Neuronal stem cell (in vitro differentiated cells): ENCODE results near the gene RHEB.

Experiments used
- DNase-seq: peaks from one replicate; pipeline ENCODE4 v3.0.0-alpha.2; 2013; ENCODE audit warnings: low spot score
- H2AFZ ChIP-seq: one replicate; pipeline ENCODE4 v1.6.1; 2013; ENCODE audit warnings: mild to moderate bottlenecking, low read length, inconsistent platforms
- H2AK5ac ChIP-seq: 2 replicates; pipeline ENCODE4 v1.6.1; 2013; ENCODE audit warnings: low read depth, mild to moderate bottlenecking, inconsistent platforms, low read length, moderate library complexity, mixed read lengths
- H2BK120ac ChIP-seq: 2 replicates; pipeline ENCODE4 v1.6.1; 2013; ENCODE audit warnings: low read depth, mild to moderate bottlenecking, inconsistent platforms, low read length, moderate library complexity, mixed read lengths
- H2BK12ac ChIP-seq: one replicate; pipeline ENCODE4 v1.6.1; 2013; ENCODE audit warnings: low read length, inconsistent platforms
- H2BK15ac ChIP-seq: 2 replicates; pipeline ENCODE4 v1.6.1; 2013; ENCODE audit warnings: mild to moderate bottlenecking, low read length, inconsistent platforms, mixed read lengths
- H2BK5ac ChIP-seq: one replicate; pipeline ENCODE4 v1.6.1; 2013; ENCODE audit warnings: inconsistent platforms, mild to moderate bottlenecking, low read length, moderate library complexity
- H3K14ac ChIP-seq: one replicate; pipeline ENCODE4 v1.6.1; 2013; ENCODE audit warnings: low read length, inconsistent platforms
- H3K18ac ChIP-seq: 2 replicates; pipeline ENCODE4 v1.6.1; 2013; ENCODE audit warnings: low read length, inconsistent platforms
- H3K23ac ChIP-seq: 2 replicates; pipeline ENCODE4 v1.6.1; 2013; ENCODE audit warnings: low read depth, mild to moderate bottlenecking, mixed read lengths, low read length, inconsistent platforms; ENCODE audit not compliant: poor library complexity
- H3K27ac ChIP-seq: replicated peaks from 3 replicates; pipeline ENCODE4 v1.5.1; 2013; ENCODE audit warnings: low read length, inconsistent platforms
- H3K27me3 ChIP-seq, 3 experiments: 2 replicates each; pipeline ENCODE4 v1.6.1; 2013; ENCODE audit warnings: low read length in 3 of 3, mild to moderate bottlenecking in 2 of 3, inconsistent platforms in 1 of 3, low read depth in 1 of 3, mixed read lengths in 1 of 3, moderate library complexity in 1 of 3; ENCODE audit not compliant: control insufficient read depth in 3 of 3, insufficient read depth in 3 of 3
- H3K36me3 ChIP-seq, 2 donors: replicated peaks in 1 of 2; 2 replicates each; pipeline ENCODE4 v1.6.1; 2013; ENCODE audit warnings: low read length in 2 of 2; ENCODE audit not compliant: control insufficient read depth in 2 of 2, insufficient read depth in 2 of 2
- H3K4ac ChIP-seq: 2 replicates; pipeline ENCODE4 v1.6.1; 2013; ENCODE audit warnings: inconsistent platforms, mild to moderate bottlenecking, low read length, moderate library complexity
- H3K4me1 ChIP-seq, 2 donors: 1 replicate in 1 of 2; 2 replicates in 1 of 2; pipeline ENCODE4 v1.6.1; 2013; ENCODE audit warnings: low read length in 2 of 2, low read depth in 1 of 2; ENCODE audit not compliant: control insufficient read depth in 2 of 2, insufficient read depth in 1 of 2
- H3K4me2 ChIP-seq: one replicate; pipeline ENCODE4 v1.6.1; 2013; ENCODE audit warnings: mild to moderate bottlenecking, low read length, inconsistent platforms; ENCODE audit not compliant: insufficient read depth, poor library complexity, severe bottlenecking
- H3K4me3 ChIP-seq, 2 donors: 2 replicates each; pipeline ENCODE4 v1.5.1; 2013; ENCODE audit warnings: low read length in 2 of 2, mild to moderate bottlenecking in 2 of 2, inconsistent platforms in 1 of 2, moderate library complexity in 1 of 2
- H3K79me1 ChIP-seq: one replicate; pipeline ENCODE4 v1.6.1; 2013; ENCODE audit warnings: low read depth, mild to moderate bottlenecking, inconsistent platforms, low read length, moderate library complexity
- H3K9ac ChIP-seq: one replicate; pipeline ENCODE4 v1.6.1; 2013; ENCODE audit warnings: mild to moderate bottlenecking, low read depth, low read length, inconsistent platforms; ENCODE audit not compliant: poor library complexity
- H3K9me3 ChIP-seq, 2 donors: replicated peaks in 1 of 2; 2 replicates each; pipeline versions ENCODE3 to v1.6.1; 2013; ENCODE audit warnings: low read length in 2 of 2, mild to moderate bottlenecking in 2 of 2, inconsistent platforms in 1 of 2, low read depth in 1 of 2, mixed read lengths in 1 of 2, moderate library complexity in 1 of 2; ENCODE audit not compliant: control insufficient read depth in 2 of 2, insufficient read depth in 1 of 2
- H4K8ac ChIP-seq: one replicate; pipeline ENCODE4 v1.6.1; 2013; ENCODE audit warnings: low read depth, mild to moderate bottlenecking, inconsistent platforms, low read length, moderate library complexity
- H4K91ac ChIP-seq: one replicate; pipeline ENCODE4 v1.6.1; 2013; ENCODE audit warnings: low read length, low read depth, mild to moderate bottlenecking, inconsistent platforms; ENCODE audit not compliant: poor library complexity
- WGBS, 2 donors: extraction: QIAGEN DNeasy Blood & Tissue Kit; methylation state at CpG; one replicate each; pipeline ENCODE4 v1.1.7; 2013; ENCODE audit warnings: missing lambda C conversion rate in 2 of 2, mixed read lengths in 1 of 2; ENCODE audit not compliant: insufficient read length in 2 of 2, insufficient replicate concordance in 1 of 2; ENCODE audit errors: extremely low coverage in 2 of 2; 5-methylcytosine and 5-hydroxymethylcytosine counted together

Gene RHEB

GRCh38 chr7:151559557-151560183 is 40.0 kb upstream of the RHEB start:
- no peak overlapping the region for H2BK15ac ChIP-seq
- no peak overlapping the region for H4K8ac ChIP-seq
- no peak overlapping the region for H3K4me2 ChIP-seq
- H3K14ac ChIP-seq = no peak overlapping the region
- H3K27ac ChIP-seq = no peak overlapping the region
- no CpG with 5 or more reads among the region's 5 CpGs for WGBS, 2 donors
- no peak overlapping the region for H2BK12ac ChIP-seq
- H2BK120ac ChIP-seq = no peak overlapping the region
- no peak overlapping the region for H3K9ac ChIP-seq
- no peak overlapping the region for H2BK5ac ChIP-seq
- H3K36me3 ChIP-seq = peaks cover 5 to 43% of the 10 kb centered on the region in 2 donors
- H3K23ac ChIP-seq = no peak overlapping the region
- DNase-seq = no peak
- no peak overlapping the region for H2AFZ ChIP-seq
- no peak overlapping the region for H3K4me3 ChIP-seq
- H3K4me1 ChIP-seq = no peaks in the 10 kb centered on the region
- H4K91ac ChIP-seq = no peak overlapping the region
- H3K9me3 ChIP-seq = no peaks in the 10 kb centered on the region
- no peaks in the 10 kb centered on the region for H3K27me3 ChIP-seq
- no peaks in the 10 kb centered on the region for H3K79me1 ChIP-seq
- no peak overlapping the region for H2AK5ac ChIP-seq
- H3K4ac ChIP-seq = no peak overlapping the region
- H3K18ac ChIP-seq = no peak overlapping the region

- H3K27me3 ChIP-seq = no peaks in the 10 kb centered on the region
- H2AFZ ChIP-seq = no peak overlapping the region
- DNase-seq = no peak
- no peak overlapping the region for H3K4me2 ChIP-seq
- H3K4me1 ChIP-seq = no peaks in the 10 kb centered on the region
- H2BK12ac ChIP-seq = no peak overlapping the region
- H2BK5ac ChIP-seq = no peak overlapping the region
- H2AK5ac ChIP-seq = no peak overlapping the region
- WGBS, 2 donors = no CpG with 5 or more reads among the region's 6 CpGs
- no peak overlapping the region for H3K27ac ChIP-seq
- H3K18ac ChIP-seq = no peak overlapping the region
- no peak overlapping the region for H3K23ac ChIP-seq
- H3K36me3 ChIP-seq = peaks cover 2 to 34% of the 10 kb centered on the region in 2 donors
- H3K9ac ChIP-seq = no peak overlapping the region
- H3K79me1 ChIP-seq = no peaks in the 10 kb centered on the region
- no peak overlapping the region for H3K4ac ChIP-seq
- no peak overlapping the region for H3K14ac ChIP-seq
- H4K91ac ChIP-seq = no peak overlapping the region
- H2BK15ac ChIP-seq = no peak overlapping the region
- H2BK120ac ChIP-seq = no peak overlapping the region
- no peak overlapping the region for H3K4me3 ChIP-seq
- H4K8ac ChIP-seq = no peak overlapping the region
- no peaks in the 10 kb centered on the region for H3K9me3 ChIP-seq
These were observed 38.9 kb upstream of the RHEB start for GRCh38 chr7:151558575-151558974.

GRCh38 chr7:151556592-151556991 is 36.9 kb upstream of the RHEB start:
- Histone ChIP-seq H3K4ac (no peak overlapping the region), H2BK15ac (no peak overlapping the region), H2BK5ac (no peak overlapping the region), H4K91ac (no peak overlapping the region), H3K4me2 (no peak overlapping the region), H2BK120ac (no peak overlapping the region), H3K4me3 (no peak overlapping the region), H3K36me3 (peaks cover 2 to 28% of the 10 kb centered on the region in 2 donors), H3K27me3 (no peaks in the 10 kb centered on the region), H3K23ac (no peak overlapping the region), H3K27ac (no peak overlapping the region), H3K9ac (no peak overlapping the region), H3K18ac (no peak overlapping the region), H3K9me3 (no peaks in the 10 kb centered on the region), H3K4me1 (peaks cover 0 to 4% of the 10 kb centered on the region in 2 donors), H2AK5ac (no peak overlapping the region), H2BK12ac (no peak overlapping the region), H3K14ac (no peak overlapping the region), H3K79me1 (no peaks in the 10 kb centered on the region), H2AFZ (no peak overlapping the region), H4K8ac (no peak overlapping the region)
- no peak for DNase-seq
- no CpG with 5 or more reads among the region's 12 CpGs for WGBS, 2 donors

GRCh38 chr7:151553356-151553755 is 33.7 kb upstream of the RHEB start:
- Histone ChIP-seq H3K79me1 (no peaks in the 10 kb centered on the region), H3K4me3 (no peak overlapping the region), H3K4me1 (peaks cover 0 to 4% of the 10 kb centered on the region in 2 donors), H3K36me3 (peaks cover 0 to 3% of the 10 kb centered on the region in 2 donors), H2AK5ac (peak overlapping the region; percentile 11), H3K27ac (no peak overlapping the region), H4K8ac (no peak overlapping the region), H3K18ac (peak overlapping the region; percentile 75), H2BK15ac (no peak overlapping the region), H4K91ac (no peak overlapping the region), H2BK12ac (no peak overlapping the region), H3K27me3 (no peaks in the 10 kb centered on the region), H3K4ac (peak overlapping the region; percentile 17), H3K23ac (peak overlapping the region; percentile 48), H2BK5ac (no peak overlapping the region), H2AFZ (no peak overlapping the region), H3K4me2 (no peak overlapping the region), H3K9me3 (no peaks in the 10 kb centered on the region), H2BK120ac (peak overlapping the region; percentile 40), H3K14ac (peak overlapping the region; percentile 15), H3K9ac (no peak overlapping the region)
- DNase-seq = no peak
- WGBS, 2 donors = no CpG with 5 or more reads among the region's 15 CpGs
